GM18507 (cell line): ENCODE results near the gene GUSB.
"Not testable (repeated sequence)": the region's sequence is repeated elsewhere in the genome, so short reads cannot be mapped to it uniquely, and the experiment has no call there.

ENCODE experiments used
- DNase-seq: peaks from one replicate; pipeline ENCODE4 v3.0.0; 2011; ENCODE audit warnings: low read depth; ENCODE audit not compliant: insufficient read length; ENCODE audit errors: extremely low spot score
- FAIRE-seq: peaks from 2 replicates; lab custom pipeline; 2011; peaks lifted over from hg19 to GRCh38; lab: Jason Lieb, UNC

GUSB gene

GRCh38 chr7:65978891-65979582 is 3.0 kb downstream of the GUSB start:
- DNase-seq (no peak), FAIRE-seq (no peak)

- FAIRE-seq, result no peak
Measured at GRCh38 chr7:65976659-65977196, 5.3 kb downstream of the GUSB start.

GRCh38 chr7:65975814-65976445 is 6.1 kb downstream of the GUSB start:
- FAIRE-seq, result no peak
- DNase-seq, result no peak

More at GRCh38 chr7:65976659-65977196, 5.3 kb downstream of the GUSB start:
- no peak for DNase-seq

GRCh38 chr7:65974876-65975275 is 7.1 kb downstream of the GUSB start:
- FAIRE-seq (no peak), DNase-seq (no peak)

GRCh38 chr7:65974191-65974801 is 7.7 kb downstream of the GUSB start:
- no peak for FAIRE-seq

GRCh38 chr7:65972976-65973375 is 9.0 kb downstream of the GUSB start:
- FAIRE-seq (no peak), DNase-seq (no peak)

More at GRCh38 chr7:65974191-65974801, 7.7 kb downstream of the GUSB start:
- no peak for DNase-seq

- no peak for DNase-seq
- no peak for FAIRE-seq
Measured at GRCh38 chr7:65971021-65971420, 11.0 kb downstream of the GUSB start.

GRCh38 chr7:65968256-65969185 is 13.5 kb downstream of the GUSB start:
- DNase-seq, result no peak

GRCh38 chr7:65967361-65968155 is 14.5 kb downstream of the GUSB start:
- DNase-seq (no peak), FAIRE-seq (no peak)

More at GRCh38 chr7:65968256-65969185, 13.5 kb downstream of the GUSB start:
- FAIRE-seq, result no peak

GRCh38 chr7:65966146-65966545 is 15.9 kb downstream of the GUSB start:
- DNase-seq (no peak), FAIRE-seq (no peak)

- not testable (repeated sequence) for DNase-seq, FAIRE-seq
Measured at GRCh38 chr7:65964671-65965070, 17.3 kb downstream of the GUSB start.

GRCh38 chr7:65962033-65962432 is 20.0 kb downstream of the GUSB start:
- FAIRE-seq (no peak), DNase-seq (no peak)

GRCh38 chr7:65960351-65961074 is 21.5 kb downstream of the GUSB start:
- FAIRE-seq, result no peak
- DNase-seq, result no peak

GRCh38 chr7:65955718-65956117 is 26.3 kb downstream of the GUSB start:
- DNase-seq, result no peak
- FAIRE-seq, result no peak

GRCh38 chr7:65953890-65954450 is 28.0 kb downstream of the GUSB start:
- DNase-seq (no peak), FAIRE-seq (no peak)

- FAIRE-seq (no peak), DNase-seq (no peak)
Measured at GRCh38 chr7:65953001-65953720, 28.9 kb downstream of the GUSB start.
